ENCODE results near the gene SLIT3.

Gene SLIT3

GRCh38 chr5:168781941-168782571 lies 518.9 kb downstream of the SLIT3 start:
- Mint-ChIP-seq H3K4me1 (ENCODE audit: low read depth) (peaks cover 9% of the 10 kb centered on the region), H3K36me3 (ENCODE audit: low read depth) (no peaks in the 10 kb centered on the region), H3K27ac (no peak overlapping the region), H3K27me3 (ENCODE audit: low read depth) (no peaks in the 10 kb centered on the region), H3K4me3 (no peak overlapping the region), H3K9me3 (no peaks in the 10 kb centered on the region)
- no peak for DNase-seq (ENCODE audit: low spot score)

GRCh38 chr5:168780888-168781287 lies 520.1 kb downstream of the SLIT3 start:
- Mint-ChIP-seq H3K27ac (no peak overlapping the region), H3K4me1 (ENCODE audit: low read depth) (peaks cover 5% of the 10 kb centered on the region), H3K9me3 (no peaks in the 10 kb centered on the region), H3K36me3 (ENCODE audit: low read depth) (no peaks in the 10 kb centered on the region), H3K27me3 (ENCODE audit: low read depth) (no peaks in the 10 kb centered on the region), H3K4me3 (no peak overlapping the region)
- no peak for DNase-seq (ENCODE audit: low spot score)

GRCh38 chr5:168779333-168779732 lies 521.6 kb downstream of the SLIT3 start:
- Mint-ChIP-seq H3K4me3 (no peak overlapping the region), H3K9me3 (no peaks in the 10 kb centered on the region), H3K27ac (no peak overlapping the region), H3K4me1 (ENCODE audit: low read depth) (peaks cover under 1% of the 10 kb centered on the region), H3K36me3 (ENCODE audit: low read depth) (no peaks in the 10 kb centered on the region), H3K27me3 (ENCODE audit: low read depth) (no peaks in the 10 kb centered on the region)
- no peak for DNase-seq (ENCODE audit: low spot score)

- Mint-ChIP-seq H3K9me3 (no peaks in the 10 kb centered on the region), H3K4me1 (ENCODE audit: low read depth) (no peaks in the 10 kb centered on the region), H3K4me3 (no peak overlapping the region), H3K27ac (no peak overlapping the region), H3K27me3 (ENCODE audit: low read depth) (no peaks in the 10 kb centered on the region), H3K36me3 (ENCODE audit: low read depth) (no peaks in the 10 kb centered on the region)
- no peak for DNase-seq (ENCODE audit: low spot score)
Observed at GRCh38 chr5:168778536-168778935, 522.4 kb downstream of the SLIT3 start.

GRCh38 chr5:168777651-168778050 lies 523.3 kb downstream of the SLIT3 start:
- H3K9me3 Mint-ChIP-seq = no peaks in the 10 kb centered on the region
- H3K4me1 Mint-ChIP-seq (ENCODE audit: low read depth) = no peaks in the 10 kb centered on the region
- DNase-seq (ENCODE audit: low spot score) = no peak
- H3K27me3 Mint-ChIP-seq (ENCODE audit: low read depth) = no peaks in the 10 kb centered on the region
- H3K36me3 Mint-ChIP-seq (ENCODE audit: low read depth) = no peaks in the 10 kb centered on the region
- H3K4me3 Mint-ChIP-seq = no peak overlapping the region
- no peak overlapping the region for H3K27ac Mint-ChIP-seq

GRCh38 chr5:168776070-168776469 lies 524.9 kb downstream of the SLIT3 start:
- Mint-ChIP-seq H3K9me3 (no peaks in the 10 kb centered on the region), H3K27me3 (ENCODE audit: low read depth) (no peaks in the 10 kb centered on the region), H3K27ac (no peak overlapping the region), H3K4me3 (no peak overlapping the region), H3K36me3 (ENCODE audit: low read depth) (no peaks in the 10 kb centered on the region), H3K4me1 (ENCODE audit: low read depth) (no peaks in the 10 kb centered on the region)
- DNase-seq (ENCODE audit: low spot score) = no peak

GRCh38 chr5:168773226-168773625 lies 527.7 kb downstream of the SLIT3 start:
- H3K4me1 Mint-ChIP-seq (ENCODE audit: low read depth) = no peaks in the 10 kb centered on the region
- no peaks in the 10 kb centered on the region for H3K36me3 Mint-ChIP-seq (ENCODE audit: low read depth)

GRCh38 chr5:168772316-168772961 lies 528.5 kb downstream of the SLIT3 start:
- Mint-ChIP-seq H3K9me3 (peaks cover 5% of the 10 kb centered on the region), H3K36me3 (ENCODE audit: low read depth) (no peaks in the 10 kb centered on the region), H3K27me3 (ENCODE audit: low read depth) (no peaks in the 10 kb centered on the region), H3K27ac (no peak overlapping the region), H3K4me3 (no peak overlapping the region), H3K4me1 (ENCODE audit: low read depth) (no peaks in the 10 kb centered on the region)
- no peak for DNase-seq (ENCODE audit: low spot score)

More at GRCh38 chr5:168773226-168773625, 527.7 kb downstream of the SLIT3 start:
- DNase-seq (ENCODE audit: low spot score) = no peak
- Mint-ChIP-seq H3K4me3 (no peak overlapping the region), H3K9me3 (peaks cover under 1% of the 10 kb centered on the region), H3K27ac (no peak overlapping the region), H3K27me3 (ENCODE audit: low read depth) (no peaks in the 10 kb centered on the region)

- peaks cover 5% of the 10 kb centered on the region for H3K9me3 Mint-ChIP-seq
- H3K27ac Mint-ChIP-seq = no peak overlapping the region
- H3K36me3 Mint-ChIP-seq (ENCODE audit: low read depth) = no peaks in the 10 kb centered on the region
- H3K27me3 Mint-ChIP-seq (ENCODE audit: low read depth) = no peaks in the 10 kb centered on the region
- no peaks in the 10 kb centered on the region for H3K4me1 Mint-ChIP-seq (ENCODE audit: low read depth)
- no peak for DNase-seq (ENCODE audit: low spot score)
- no peak overlapping the region for H3K4me3 Mint-ChIP-seq
Observed at GRCh38 chr5:168771678-168772077, 529.3 kb downstream of the SLIT3 start.

- no peaks in the 10 kb centered on the region for H3K27me3 Mint-ChIP-seq (ENCODE audit: low read depth)
- no peak overlapping the region for H3K4me3 Mint-ChIP-seq
- no peak overlapping the region for H3K27ac Mint-ChIP-seq
- peaks cover 5% of the 10 kb centered on the region for H3K9me3 Mint-ChIP-seq
- H3K4me1 Mint-ChIP-seq (ENCODE audit: low read depth) = no peaks in the 10 kb centered on the region
- no peak for DNase-seq (ENCODE audit: low spot score)
- H3K36me3 Mint-ChIP-seq (ENCODE audit: low read depth) = no peaks in the 10 kb centered on the region
Observed at GRCh38 chr5:168770996-168771395, 529.9 kb downstream of the SLIT3 start.

- Mint-ChIP-seq H3K4me1 (ENCODE audit: low read depth) (no peaks in the 10 kb centered on the region), H3K4me3 (no peak overlapping the region), H3K27me3 (ENCODE audit: low read depth) (no peaks in the 10 kb centered on the region), H3K36me3 (ENCODE audit: low read depth) (no peaks in the 10 kb centered on the region), H3K27ac (no peak overlapping the region), H3K9me3 (peaks cover 5% of the 10 kb centered on the region)
- DNase-seq (ENCODE audit: low spot score) = no peak
Observed at GRCh38 chr5:168770036-168770498, 530.9 kb downstream of the SLIT3 start.

- Mint-ChIP-seq H3K36me3 (ENCODE audit: low read depth) (no peaks in the 10 kb centered on the region), H3K9me3 (peaks cover 5% of the 10 kb centered on the region), H3K4me3 (no peak overlapping the region), H3K4me1 (ENCODE audit: low read depth) (no peaks in the 10 kb centered on the region), H3K27ac (no peak overlapping the region), H3K27me3 (ENCODE audit: low read depth) (no peaks in the 10 kb centered on the region)
- DNase-seq (ENCODE audit: low spot score) = no peak
Observed at GRCh38 chr5:168768172-168768571, 532.8 kb downstream of the SLIT3 start.

GRCh38 chr5:168766426-168766700 lies 534.6 kb downstream of the SLIT3 start:
- Mint-ChIP-seq H3K27me3 (ENCODE audit: low read depth) (no peaks in the 10 kb centered on the region), H3K4me1 (ENCODE audit: low read depth) (no peaks in the 10 kb centered on the region), H3K9me3 (peaks cover 5% of the 10 kb centered on the region), H3K4me3 (no peak overlapping the region), H3K36me3 (ENCODE audit: low read depth) (no peaks in the 10 kb centered on the region), H3K27ac (no peak overlapping the region)
- no peak for DNase-seq (ENCODE audit: low spot score)

- Mint-ChIP-seq H3K27ac (no peak overlapping the region), H3K27me3 (ENCODE audit: low read depth) (no peaks in the 10 kb centered on the region), H3K36me3 (ENCODE audit: low read depth) (no peaks in the 10 kb centered on the region), H3K9me3 (peaks cover 5% of the 10 kb centered on the region), H3K4me3 (no peak overlapping the region), H3K4me1 (ENCODE audit: low read depth) (no peaks in the 10 kb centered on the region)
- no peak for DNase-seq (ENCODE audit: low spot score)
Observed at GRCh38 chr5:168765551-168766425, 535.2 kb downstream of the SLIT3 start.

All from T-helper 2 cell treated with Interferon-gamma antibody and Interleukin-4, amounts not matched to agents 5 μg/mL and 100 μg/mL, for 36 hours (primary cell).